ENCODE results near the gene CAMLG.

The CAMLG gene

GRCh38 chr5:134798468-134798867 lies 60.1 kb downstream of the CAMLG start:
- DNase-seq (ENCODE audit: low spot score) = no peak
- TF ChIP-seq, protein P1, sequence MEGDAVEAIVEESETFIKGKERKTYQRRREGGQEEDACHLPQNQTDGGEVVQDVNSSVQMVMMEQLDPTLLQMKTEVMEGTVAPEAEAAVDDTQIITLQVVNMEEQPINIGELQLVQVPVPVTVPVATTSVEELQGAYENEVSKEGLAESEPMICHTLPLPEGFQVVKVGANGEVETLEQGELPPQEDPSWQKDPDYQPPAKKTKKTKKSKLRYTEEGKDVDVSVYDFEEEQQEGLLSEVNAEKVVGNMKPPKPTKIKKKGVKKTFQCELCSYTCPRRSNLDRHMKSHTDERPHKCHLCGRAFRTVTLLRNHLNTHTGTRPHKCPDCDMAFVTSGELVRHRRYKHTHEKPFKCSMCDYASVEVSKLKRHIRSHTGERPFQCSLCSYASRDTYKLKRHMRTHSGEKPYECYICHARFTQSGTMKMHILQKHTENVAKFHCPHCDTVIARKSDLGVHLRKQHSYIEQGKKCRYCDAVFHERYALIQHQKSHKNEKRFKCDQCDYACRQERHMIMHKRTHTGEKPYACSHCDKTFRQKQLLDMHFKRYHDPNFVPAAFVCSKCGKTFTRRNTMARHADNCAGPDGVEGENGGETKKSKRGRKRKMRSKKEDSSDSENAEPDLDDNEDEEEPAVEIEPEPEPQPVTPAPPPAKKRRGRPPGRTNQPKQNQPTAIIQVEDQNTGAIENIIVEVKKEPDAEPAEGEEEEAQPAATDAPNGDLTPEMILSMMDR (IDR thresholded peaks at IDR 0.05; ENCODE audit: extremely low read depth, missing control alignments) = no peak
